ENCODE measurements around the gene RABIF.

The RABIF gene

DNA sequence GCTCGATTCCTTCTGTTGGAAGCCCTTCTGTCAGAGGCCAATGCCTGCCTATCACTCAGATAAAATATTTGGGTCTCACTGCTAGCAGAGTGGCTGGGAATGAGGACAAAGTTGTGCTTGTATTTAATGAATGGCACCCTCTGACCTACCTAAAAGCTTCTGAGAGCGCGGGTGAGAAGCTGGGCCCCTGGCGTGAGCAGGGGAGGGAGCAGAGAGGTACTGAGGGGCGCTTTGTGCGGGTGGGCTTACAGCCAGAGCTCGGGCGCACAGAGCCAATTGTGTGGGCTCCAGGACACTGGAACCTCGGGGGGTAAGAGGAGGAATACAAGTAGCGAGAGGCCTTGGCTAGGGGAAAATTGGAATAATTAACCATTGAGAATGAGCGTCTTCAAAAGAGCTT is 45.9 kb downstream of the RABIF start:
- ATAC-seq = no peak
- no peak for TF ChIP-seq SNAI2 (CRISPR knock-in tag; IDR thresholded peaks at IDR 0.05)

DNA sequence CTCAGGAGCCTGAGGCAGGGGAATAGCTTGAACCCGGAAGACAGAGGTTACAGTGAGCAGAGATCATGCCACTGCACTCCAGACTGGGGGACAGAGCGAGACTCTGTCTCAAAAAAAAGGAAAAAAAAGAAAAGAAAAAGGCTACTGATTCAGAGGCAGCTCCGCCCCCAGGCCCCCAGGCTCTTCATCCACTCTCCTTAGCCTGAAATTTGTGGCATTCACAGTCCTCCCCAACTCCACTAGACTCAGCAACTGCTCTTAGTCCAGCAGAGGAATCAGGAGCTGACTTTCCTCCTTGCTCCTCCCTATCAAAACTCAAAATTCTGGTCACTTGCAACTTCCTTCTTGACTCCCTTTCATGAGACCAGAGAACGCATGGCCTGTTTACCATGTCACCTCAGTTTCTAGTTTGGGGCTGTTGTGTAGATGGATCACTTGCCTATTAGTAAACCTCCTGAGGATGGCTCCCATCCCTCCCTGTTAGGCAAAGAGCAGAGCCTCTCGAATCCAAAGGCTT is 51.1 kb downstream of the RABIF start:
- TF ChIP-seq PPARA (CRISPR knock-in tag; IDR thresholded peaks at IDR 0.05; ENCODE audit: borderline replicate concordance) (no peak), ISL1 (CRISPR knock-in tag; IDR thresholded peaks at IDR 0.05) (no peak), TCF4 (CRISPR knock-in tag; IDR thresholded peaks at IDR 0.05; ENCODE audit: borderline replicate concordance) (no peak)
- TF ChIP-seq, protein P1, sequence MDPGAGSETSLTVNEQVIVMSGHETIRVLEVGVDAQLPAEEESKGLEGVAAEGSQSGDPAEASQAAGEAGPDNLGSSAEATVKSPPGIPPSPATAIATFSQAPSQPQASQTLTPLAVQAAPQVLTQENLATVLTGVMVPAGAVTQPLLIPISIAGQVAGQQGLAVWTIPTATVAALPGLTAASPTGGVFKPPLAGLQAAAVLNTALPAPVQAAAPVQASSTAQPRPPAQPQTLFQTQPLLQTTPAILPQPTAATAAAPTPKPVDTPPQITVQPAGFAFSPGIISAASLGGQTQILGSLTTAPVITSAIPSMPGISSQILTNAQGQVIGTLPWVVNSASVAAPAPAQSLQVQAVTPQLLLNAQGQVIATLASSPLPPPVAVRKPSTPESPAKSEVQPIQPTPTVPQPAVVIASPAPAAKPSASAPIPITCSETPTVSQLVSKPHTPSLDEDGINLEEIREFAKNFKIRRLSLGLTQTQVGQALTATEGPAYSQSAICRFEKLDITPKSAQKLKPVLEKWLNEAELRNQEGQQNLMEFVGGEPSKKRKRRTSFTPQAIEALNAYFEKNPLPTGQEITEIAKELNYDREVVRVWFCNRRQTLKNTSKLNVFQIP (CRISPR knock-in tag; IDR thresholded peaks at IDR 0.05; ENCODE audit: borderline replicate concordance, low read depth) = no peak
- no peak for ATAC-seq

DNA sequence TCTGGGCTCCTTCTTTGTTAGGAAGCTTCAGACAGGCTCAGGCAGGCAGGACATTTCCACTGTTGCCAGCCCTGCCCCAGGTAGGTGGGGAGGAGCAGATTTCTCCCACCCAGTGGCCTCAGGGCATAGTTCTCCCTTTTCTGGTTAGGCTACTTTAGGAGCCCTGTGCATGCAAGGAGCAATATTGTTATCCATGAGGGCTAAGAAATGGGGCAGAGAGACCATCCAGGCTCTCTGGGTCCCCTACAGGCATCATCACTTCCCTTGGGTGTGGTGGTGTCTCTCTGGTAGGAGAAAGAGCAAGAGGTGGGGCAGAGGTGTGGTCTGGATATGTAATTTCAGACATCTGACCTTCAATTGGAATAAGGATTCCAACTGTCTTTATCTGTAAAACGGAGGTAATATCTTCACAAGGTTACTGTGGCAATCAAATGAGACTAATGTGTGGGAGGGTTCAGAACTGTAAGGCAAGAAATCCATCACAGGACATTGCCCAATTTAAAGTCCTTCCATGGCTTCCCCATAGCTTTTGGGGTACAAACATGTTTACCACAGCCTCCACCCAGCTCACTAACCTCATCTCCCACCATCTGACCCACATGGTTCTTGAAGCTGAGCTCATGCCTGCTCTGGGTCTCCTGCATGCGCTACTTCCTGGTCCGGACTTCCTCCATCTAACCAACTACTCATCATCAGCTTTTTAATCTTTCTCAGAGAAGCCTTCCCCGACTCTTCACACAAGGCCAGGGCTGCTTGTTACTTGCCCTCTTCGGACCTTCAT is 52.1 kb downstream of the RABIF start:
- TF ChIP-seq TCF4 (CRISPR knock-in tag; IDR thresholded peaks at IDR 0.05; ENCODE audit: borderline replicate concordance) (no peak), ZC3H10 (CRISPR knock-in tag; IDR thresholded peaks at IDR 0.05) (no peak), ARNTL (CRISPR knock-in tag; IDR thresholded peaks at IDR 0.05; ENCODE audit: borderline replicate concordance, low read depth) (no peak), ISL1 (CRISPR knock-in tag; IDR thresholded peaks at IDR 0.05) (no peak), BACH2 (CRISPR knock-in tag; IDR thresholded peaks at IDR 0.05; ENCODE audit: borderline replicate concordance) (no peak), ESRRG (CRISPR knock-in tag; IDR thresholded peaks at IDR 0.05) (no peak), CSDC2 (CRISPR knock-in tag; IDR thresholded peaks at IDR 0.05) (no peak), ZNF70 (CRISPR knock-in tag; IDR thresholded peaks at IDR 0.05) (no peak), PPARA (CRISPR knock-in tag; IDR thresholded peaks at IDR 0.05; ENCODE audit: borderline replicate concordance) (no peak), ZFP3 (CRISPR knock-in tag; IDR thresholded peaks at IDR 0.05) (no peak), ZNF8 (CRISPR knock-in tag; IDR thresholded peaks at IDR 0.05) (no peak), TOX (CRISPR knock-in tag; IDR thresholded peaks at IDR 0.05; ENCODE audit: borderline replicate concordance) (no peak), OSR1 (CRISPR knock-in tag; IDR thresholded peaks at IDR 0.05) (no peak), SNAI2 (CRISPR knock-in tag; IDR thresholded peaks at IDR 0.05) (no peak)
- TF ChIP-seq, protein P1 (CRISPR knock-in tag; IDR thresholded peaks at IDR 0.05; ENCODE audit: borderline replicate concordance, low read depth) = no peak
- no peak for ATAC-seq

DNA sequence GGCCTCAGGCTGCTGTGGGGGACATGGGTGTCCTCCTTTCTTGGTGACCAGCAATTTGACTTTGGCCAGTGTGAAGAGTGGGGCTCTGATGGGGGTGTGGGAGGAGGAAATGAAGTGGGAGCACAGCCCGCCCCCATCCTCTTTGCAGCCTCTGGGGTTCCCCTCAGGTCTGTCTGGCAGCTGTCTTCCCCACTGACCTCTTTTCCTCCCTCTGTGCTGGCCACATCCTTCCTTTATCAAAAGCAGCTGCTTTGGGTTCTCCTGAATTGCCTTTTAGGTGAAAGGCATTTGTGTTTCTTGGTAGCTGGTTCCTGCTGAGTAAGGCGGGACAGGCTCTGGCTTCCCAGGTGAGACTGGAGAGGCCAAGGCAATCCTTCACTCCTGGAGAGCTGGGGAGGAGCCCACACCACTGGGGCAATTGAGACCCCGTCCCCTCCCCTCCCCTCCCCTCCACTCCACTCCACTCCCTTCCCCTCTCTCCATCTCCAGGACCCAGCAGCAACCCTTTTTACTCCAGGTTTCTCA is 53.3 kb downstream of the RABIF start:
- TF ChIP-seq ZFP30 (CRISPR knock-in tag; IDR thresholded peaks at IDR 0.05) (no peak), GLIS3 (CRISPR knock-in tag; IDR thresholded peaks at IDR 0.05) (no peak), ZNF8 (CRISPR knock-in tag; IDR thresholded peaks at IDR 0.05) (no peak), TCF4 (CRISPR knock-in tag; IDR thresholded peaks at IDR 0.05; ENCODE audit: borderline replicate concordance) (no peak), OSR1 (CRISPR knock-in tag; IDR thresholded peaks at IDR 0.05) (no peak), RARB (CRISPR knock-in tag; IDR thresholded peaks at IDR 0.05) (no peak), ARNTL (CRISPR knock-in tag; IDR thresholded peaks at IDR 0.05; ENCODE audit: borderline replicate concordance, low read depth) (no peak), CSDC2 (CRISPR knock-in tag; IDR thresholded peaks at IDR 0.05) (no peak), ESRRG (CRISPR knock-in tag; IDR thresholded peaks at IDR 0.05) (no peak), ISL1 (CRISPR knock-in tag; IDR thresholded peaks at IDR 0.05) (no peak), ZNF565 (CRISPR knock-in tag; conservative IDR thresholded peaks at IDR 0.05; ENCODE audit: low read depth) (no peak), ZNF70 (CRISPR knock-in tag; IDR thresholded peaks at IDR 0.05) (no peak), ZFP3 (CRISPR knock-in tag; IDR thresholded peaks at IDR 0.05) (no peak)
- TF ChIP-seq, protein P2, sequence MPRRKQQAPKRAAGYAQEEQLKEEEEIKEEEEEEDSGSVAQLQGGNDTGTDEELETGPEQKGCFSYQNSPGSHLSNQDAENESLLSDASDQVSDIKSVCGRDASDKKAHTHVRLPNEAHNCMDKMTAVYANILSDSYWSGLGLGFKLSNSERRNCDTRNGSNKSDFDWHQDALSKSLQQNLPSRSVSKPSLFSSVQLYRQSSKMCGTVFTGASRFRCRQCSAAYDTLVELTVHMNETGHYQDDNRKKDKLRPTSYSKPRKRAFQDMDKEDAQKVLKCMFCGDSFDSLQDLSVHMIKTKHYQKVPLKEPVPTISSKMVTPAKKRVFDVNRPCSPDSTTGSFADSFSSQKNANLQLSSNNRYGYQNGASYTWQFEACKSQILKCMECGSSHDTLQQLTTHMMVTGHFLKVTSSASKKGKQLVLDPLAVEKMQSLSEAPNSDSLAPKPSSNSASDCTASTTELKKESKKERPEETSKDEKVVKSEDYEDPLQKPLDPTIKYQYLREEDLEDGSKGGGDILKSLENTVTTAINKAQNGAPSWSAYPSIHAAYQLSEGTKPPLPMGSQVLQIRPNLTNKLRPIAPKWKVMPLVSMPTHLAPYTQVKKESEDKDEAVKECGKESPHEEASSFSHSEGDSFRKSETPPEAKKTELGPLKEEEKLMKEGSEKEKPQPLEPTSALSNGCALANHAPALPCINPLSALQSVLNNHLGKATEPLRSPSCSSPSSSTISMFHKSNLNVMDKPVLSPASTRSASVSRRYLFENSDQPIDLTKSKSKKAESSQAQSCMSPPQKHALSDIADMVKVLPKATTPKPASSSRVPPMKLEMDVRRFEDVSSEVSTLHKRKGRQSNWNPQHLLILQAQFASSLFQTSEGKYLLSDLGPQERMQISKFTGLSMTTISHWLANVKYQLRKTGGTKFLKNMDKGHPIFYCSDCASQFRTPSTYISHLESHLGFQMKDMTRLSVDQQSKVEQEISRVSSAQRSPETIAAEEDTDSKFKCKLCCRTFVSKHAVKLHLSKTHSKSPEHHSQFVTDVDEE (CRISPR knock-in tag; IDR thresholded peaks at IDR 0.05) = no peak
- TF ChIP-seq, protein P3, sequence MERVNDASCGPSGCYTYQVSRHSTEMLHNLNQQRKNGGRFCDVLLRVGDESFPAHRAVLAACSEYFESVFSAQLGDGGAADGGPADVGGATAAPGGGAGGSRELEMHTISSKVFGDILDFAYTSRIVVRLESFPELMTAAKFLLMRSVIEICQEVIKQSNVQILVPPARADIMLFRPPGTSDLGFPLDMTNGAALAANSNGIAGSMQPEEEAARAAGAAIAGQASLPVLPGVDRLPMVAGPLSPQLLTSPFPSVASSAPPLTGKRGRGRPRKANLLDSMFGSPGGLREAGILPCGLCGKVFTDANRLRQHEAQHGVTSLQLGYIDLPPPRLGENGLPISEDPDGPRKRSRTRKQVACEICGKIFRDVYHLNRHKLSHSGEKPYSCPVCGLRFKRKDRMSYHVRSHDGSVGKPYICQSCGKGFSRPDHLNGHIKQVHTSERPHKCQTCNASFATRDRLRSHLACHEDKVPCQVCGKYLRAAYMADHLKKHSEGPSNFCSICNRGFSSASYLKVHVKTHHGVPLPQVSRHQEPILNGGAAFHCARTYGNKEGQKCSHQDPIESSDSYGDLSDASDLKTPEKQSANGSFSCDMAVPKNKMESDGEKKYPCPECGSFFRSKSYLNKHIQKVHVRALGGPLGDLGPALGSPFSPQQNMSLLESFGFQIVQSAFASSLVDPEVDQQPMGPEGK (CRISPR knock-in tag; IDR thresholded peaks at IDR 0.05; ENCODE audit: borderline replicate concordance) = no peak
- TF ChIP-seq, protein P4, sequence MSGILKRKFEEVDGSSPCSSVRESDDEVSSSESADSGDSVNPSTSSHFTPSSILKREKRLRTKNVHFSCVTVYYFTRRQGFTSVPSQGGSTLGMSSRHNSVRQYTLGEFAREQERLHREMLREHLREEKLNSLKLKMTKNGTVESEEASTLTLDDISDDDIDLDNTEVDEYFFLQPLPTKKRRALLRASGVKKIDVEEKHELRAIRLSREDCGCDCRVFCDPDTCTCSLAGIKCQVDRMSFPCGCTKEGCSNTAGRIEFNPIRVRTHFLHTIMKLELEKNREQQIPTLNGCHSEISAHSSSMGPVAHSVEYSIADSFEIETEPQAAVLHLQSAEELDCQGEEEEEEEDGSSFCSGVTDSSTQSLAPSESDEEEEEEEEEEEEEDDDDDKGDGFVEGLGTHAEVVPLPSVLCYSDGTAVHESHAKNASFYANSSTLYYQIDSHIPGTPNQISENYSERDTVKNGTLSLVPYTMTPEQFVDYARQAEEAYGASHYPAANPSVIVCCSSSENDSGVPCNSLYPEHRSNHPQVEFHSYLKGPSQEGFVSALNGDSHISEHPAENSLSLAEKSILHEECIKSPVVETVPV (CRISPR knock-in tag; IDR thresholded peaks at IDR 0.05) = no peak
- peak; percentile 62 for ATAC-seq
